CD4-positive, CD25-positive, alpha-beta regulatory T cell (primary cell): ENCODE results near the gene USP16. TPM values are rescaled to one million over a fixed set of nuclear protein-coding genes. Genes with fewer than 3 reads are reported as not detected.

Source experiments
- ATAC-seq, 2 donors: fragments of 150-1000 bp; cut with Tn5 transposase; one replicate each; pipeline ENCODE4 v1.10.0; 2021; ENCODE audit warnings: low read depth in 2 of 2, moderate number of reproducible peaks in 2 of 2, moderate library complexity in 1 of 2
- DNase-seq, 3 donors: peaks; one replicate each; pipeline versions ENCODE4 v3.0.0 to v3.0.0-alpha.2; 2012 to 2022; ENCODE audit warnings: mixed read lengths in 1 of 3
- H3K27ac ChIP-seq: one replicate; pipeline ENCODE4 v1.7.0; 2013; ENCODE audit warnings: mild to moderate bottlenecking, low read length; ENCODE audit not compliant: insufficient read depth, poor library complexity, severe bottlenecking
- H3K27me3 ChIP-seq: one replicate; pipeline ENCODE4 v1.7.0; 2013; ENCODE audit warnings: low read length; ENCODE audit not compliant: control insufficient read depth, insufficient read depth
- H3K36me3 ChIP-seq: one replicate; pipeline ENCODE4 v1.7.0; 2013; ENCODE audit warnings: mild to moderate bottlenecking, low read length, moderate library complexity; ENCODE audit not compliant: control insufficient read depth, insufficient read depth
- H3K4me1 ChIP-seq: 2 replicates; pipeline ENCODE4 v1.7.0; 2013; ENCODE audit warnings: mild to moderate bottlenecking, low read length; ENCODE audit not compliant: insufficient read depth, control insufficient read depth, poor library complexity, severe bottlenecking
- H3K4me3 ChIP-seq: one replicate; pipeline ENCODE4 v1.7.0; 2013; ENCODE audit warnings: low read depth, mild to moderate bottlenecking, low read length, moderate library complexity
- H3K9me3 ChIP-seq, 2 experiments: 1 replicate in 1 of 2; 2 replicates in 1 of 2; pipeline ENCODE4 v1.7.0; 2013; ENCODE audit warnings: low read length in 2 of 2, mild to moderate bottlenecking in 1 of 2, moderate library complexity in 1 of 2; ENCODE audit not compliant: control insufficient read depth in 2 of 2
- H3K27ac Mint-ChIP-seq, 3 donors: one replicate each; pipeline ENCODE4 v1.8.0; 2020 to 2022; ENCODE audit warnings: mild to moderate bottlenecking in 3 of 3, mixed read lengths in 3 of 3, moderate library complexity in 2 of 3
- H3K27me3 Mint-ChIP-seq: one replicate; pipeline ENCODE4 v1.8.0; 2022; ENCODE audit warnings: mild to moderate bottlenecking, mixed read lengths
- H3K36me3 Mint-ChIP-seq: one replicate; pipeline ENCODE4 v1.8.0; 2020; ENCODE audit warnings: mixed read lengths
- H3K4me1 Mint-ChIP-seq, 4 donors: one replicate each; pipeline ENCODE4 v1.8.0; 2020 to 2022; ENCODE audit warnings: mixed read lengths in 4 of 4, mild to moderate bottlenecking in 1 of 4
- H3K4me3 Mint-ChIP-seq, 4 donors: one replicate each; pipeline ENCODE4 v1.8.0; 2020 to 2022; ENCODE audit warnings: mild to moderate bottlenecking in 4 of 4, mixed read lengths in 4 of 4, moderate library complexity in 3 of 4
- H3K9me3 Mint-ChIP-seq, 7 donors: one replicate each; pipeline ENCODE4 v1.8.0; 2020 to 2022; ENCODE audit warnings: mixed read lengths in 7 of 7, mild to moderate bottlenecking in 3 of 7, moderate library complexity in 2 of 7
- polyA plus RNA-seq, 4 donors: library from polyadenylated mRNA; unstranded; fragments of 300-500 nt; fragmentation: Illumina TruSeq; gene quantifications; one replicate each; pipeline ENCODE4 v1.2.3, GENCODE V29; 2021
- total RNA-seq: library from RNA; stranded (reverse); gene quantifications from one replicate; pipeline ENCODE4 v1.2.3, GENCODE V29; 2022

USP16 gene
- total and polyA plus RNA-seq, 5 donors from 2014 or later: 22.6 to 72.8 (median 31.3) TPM

GRCh38 chr21:28992526-28993292 lies 31.8 kb upstream of the USP16 start, which contains the start of gene LTN1:
Gene LTN1, minus strand, starts transcription at chr21:28992877. Its CDS starts 72 bp downstream, at chr21:28992805.
- H3K9me3 ChIP-seq: no peaks in the 10 kb centered on the region
- peak within 1 kb of the TSS; percentile 94 to 99 (median 96) for H3K4me3 Mint-ChIP-seq
- H3K9me3 Mint-ChIP-seq: peaks cover 0 to 1% (median 0%) of the 10 kb centered on the region in 7 donors
- no peaks in the 10 kb centered on the region for H3K27me3 Mint-ChIP-seq
- peak within 1 kb of the TSS; percentile 98 to 100 (median 99) for H3K27ac Mint-ChIP-seq
- H3K27me3 ChIP-seq: no peaks in the 10 kb centered on the region
- H3K27ac ChIP-seq: peak within 1 kb of the TSS; percentile 91
- H3K4me1 ChIP-seq: peaks cover 22% of the 10 kb centered on the region
- H3K4me3 ChIP-seq: peak within 1 kb of the TSS; percentile 94
- H3K36me3 ChIP-seq: no peaks in the 10 kb centered on the region
- DNase-seq: peak; percentile 99 to 100 (median 99)
- H3K36me3 Mint-ChIP-seq: peaks cover 9% of the 10 kb centered on the region
- ATAC-seq: peak; percentile 98
- peaks cover 18 to 41% (median 26%) of the 10 kb centered on the region in 4 donors for H3K4me1 Mint-ChIP-seq

DNA sequence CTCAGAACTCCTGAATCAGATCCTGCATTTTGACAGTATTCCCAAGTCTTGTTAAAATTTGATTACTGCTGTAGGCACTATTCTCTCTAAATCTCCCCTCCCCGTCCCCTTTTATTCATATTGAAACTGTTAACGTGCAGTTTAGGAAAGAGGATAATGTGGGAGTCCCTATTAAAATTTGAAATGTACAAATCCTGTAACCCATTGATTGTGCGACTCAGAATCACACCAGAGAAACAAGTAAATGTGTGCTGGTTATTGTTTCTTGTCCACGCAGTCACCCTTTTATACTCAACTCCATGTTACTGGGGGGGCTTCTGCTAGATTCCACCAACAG lies 31.2 kb upstream of the USP16 start:
- H3K4me3 Mint-ChIP-seq: peak overlapping the region; percentile 94 to 99 (median 96)
- H3K27ac ChIP-seq: peak overlapping the region; percentile 91
- H3K27me3 ChIP-seq: no peaks in the 10 kb centered on the region
- peaks cover 22% of the 10 kb centered on the region for H3K4me1 ChIP-seq
- H3K36me3 ChIP-seq: no peaks in the 10 kb centered on the region
- no peaks in the 10 kb centered on the region for H3K27me3 Mint-ChIP-seq
- peaks cover 18 to 41% (median 26%) of the 10 kb centered on the region in 4 donors for H3K4me1 Mint-ChIP-seq
- peak overlapping the region; percentile 98 to 100 (median 99) for H3K27ac Mint-ChIP-seq
- H3K9me3 Mint-ChIP-seq: peaks cover 0 to 1% (median 0%) of the 10 kb centered on the region in 7 donors
- DNase-seq: no peak
- H3K9me3 ChIP-seq: no peaks in the 10 kb centered on the region
- no peak for ATAC-seq
- peak overlapping the region; percentile 94 for H3K4me3 ChIP-seq
- peaks cover 9% of the 10 kb centered on the region for H3K36me3 Mint-ChIP-seq

DNA sequence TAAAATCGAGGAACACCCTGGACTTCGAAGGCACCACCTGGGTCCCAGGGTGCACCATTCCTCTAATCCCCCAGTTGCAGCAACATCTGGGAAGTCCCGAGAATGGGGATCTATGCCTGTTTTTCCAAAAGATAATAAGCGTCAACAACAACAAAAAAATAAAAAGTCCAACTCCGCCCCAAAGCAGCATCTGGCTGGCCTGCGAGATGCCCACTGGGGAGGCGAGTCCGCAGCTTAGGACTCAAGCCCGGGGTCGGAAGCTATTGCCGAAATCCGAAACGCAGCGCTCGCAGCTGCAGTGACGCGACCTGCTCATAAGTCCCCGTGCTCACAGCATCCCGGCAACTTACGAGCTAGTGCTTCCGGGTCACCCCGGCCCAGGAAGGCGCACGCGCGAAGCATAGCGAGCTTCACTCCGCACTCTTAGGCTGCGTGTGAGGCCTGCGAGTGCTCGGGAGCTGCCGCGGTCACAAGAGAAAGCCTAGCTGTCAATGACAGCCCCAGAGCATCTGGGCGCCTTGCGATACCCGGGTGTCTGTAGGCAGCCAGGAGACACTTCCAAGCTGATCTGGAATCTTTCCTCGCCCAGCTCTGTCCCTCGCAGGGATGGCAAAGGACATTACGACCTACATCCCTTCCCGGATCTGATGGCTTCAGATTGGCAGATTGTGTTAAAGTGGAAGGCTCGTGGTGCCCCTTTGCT lies 21.9 kb upstream of the USP16 start:
- Histone ChIP-seq H3K4me1 (peaks cover 14% of the 10 kb centered on the region), H3K27me3 (no peaks in the 10 kb centered on the region), H3K27ac (peak overlapping the region; percentile 96), H3K36me3 (peaks cover 10% of the 10 kb centered on the region), H3K4me3 (peak overlapping the region; percentile 92), H3K9me3 (no peaks in the 10 kb centered on the region)
- DNase-seq (peak; percentile 92 to 98 (median 95)), ATAC-seq (peak; percentile 100)
- H3K27ac Mint-ChIP-seq: peak overlapping the region; percentile 97 to 99 (median 99)
- peaks cover 0 to 23% (median 10%) of the 10 kb centered on the region in 4 donors for H3K4me1 Mint-ChIP-seq
- H3K27me3 Mint-ChIP-seq: peaks cover 9% of the 10 kb centered on the region
- peaks cover 11% of the 10 kb centered on the region for H3K36me3 Mint-ChIP-seq
- H3K9me3 Mint-ChIP-seq: no peaks in the 10 kb centered on the region
- H3K4me3 Mint-ChIP-seq: peak overlapping the region; percentile 90 to 98 (median 92)

- peaks cover 0 to 16% (median 12%) of the 10 kb centered on the region in 4 donors for H3K4me1 Mint-ChIP-seq
- Histone ChIP-seq H3K9me3 (no peaks in the 10 kb centered on the region), H3K27ac (no peak overlapping the region), H3K36me3 (peaks cover 16% of the 10 kb centered on the region), H3K27me3 (no peaks in the 10 kb centered on the region), H3K4me1 (peaks cover 14% of the 10 kb centered on the region), H3K4me3 (no peak overlapping the region)
- no peak overlapping the region for H3K27ac Mint-ChIP-seq
- DNase-seq: no peak
- H3K36me3 Mint-ChIP-seq: peaks cover 10% of the 10 kb centered on the region
- H3K9me3 Mint-ChIP-seq: no peaks in the 10 kb centered on the region
- no peak for ATAC-seq
- peaks cover 5% of the 10 kb centered on the region for H3K27me3 Mint-ChIP-seq
- no peak overlapping the region for H3K4me3 Mint-ChIP-seq
These were observed 18.8 kb upstream of the USP16 start for GRCh38 chr21:29005696-29006095.

GRCh38 chr21:29007135-29007534 lies 17.3 kb upstream of the USP16 start:
- no peaks in the 10 kb centered on the region for H3K9me3 ChIP-seq
- H3K4me3 ChIP-seq: no peak overlapping the region
- ATAC-seq: no peak
- peaks cover 16% of the 10 kb centered on the region for H3K36me3 ChIP-seq
- Mint-ChIP-seq H3K36me3 (peaks cover 10% of the 10 kb centered on the region), H3K4me1 (peaks cover 0 to 16% (median 10%) of the 10 kb centered on the region in 4 donors), H3K27ac (peak overlapping the region in 1 of 3 donors; percentile 20), H3K9me3 (no peaks in the 10 kb centered on the region), H3K27me3 (peaks cover 5% of the 10 kb centered on the region), H3K4me3 (no peak overlapping the region)
- peaks cover 14% of the 10 kb centered on the region for H3K4me1 ChIP-seq
- DNase-seq: no peak
- no peaks in the 10 kb centered on the region for H3K27me3 ChIP-seq
- H3K27ac ChIP-seq: no peak overlapping the region

DNA sequence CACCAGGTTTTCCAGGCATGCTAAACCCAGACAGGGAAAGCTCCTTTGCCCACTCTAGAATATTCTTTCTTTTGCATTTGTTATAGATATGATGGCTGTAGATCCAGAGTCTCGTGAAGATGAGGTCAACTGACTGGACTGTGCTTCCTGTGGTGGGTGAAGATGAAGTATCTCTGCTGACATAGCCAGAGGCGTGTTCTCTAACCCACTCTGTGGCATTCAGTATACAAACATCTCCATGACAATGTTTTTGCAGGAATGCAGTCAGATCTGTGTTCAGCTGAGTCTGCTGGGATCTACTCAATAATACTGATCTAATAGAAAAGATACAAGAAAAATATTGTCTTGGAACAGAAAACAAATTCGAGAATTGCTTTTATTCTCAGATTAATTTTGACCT lies 16.7 kb upstream of the USP16 start:
- DNase-seq: no peak
- no peak for ATAC-seq
- no peak overlapping the region for H3K27ac Mint-ChIP-seq
- H3K27ac ChIP-seq: no peak overlapping the region
- H3K4me3 Mint-ChIP-seq: peak overlapping the region in 1 of 4 donors; percentile 28
- H3K4me1 Mint-ChIP-seq: peaks cover 0 to 10% (median 5%) of the 10 kb centered on the region in 4 donors
- H3K9me3 Mint-ChIP-seq: no peaks in the 10 kb centered on the region
- H3K27me3 ChIP-seq: no peaks in the 10 kb centered on the region
- H3K9me3 ChIP-seq: no peaks in the 10 kb centered on the region
- H3K27me3 Mint-ChIP-seq: no peaks in the 10 kb centered on the region
- no peak overlapping the region for H3K4me3 ChIP-seq
- peaks cover 16% of the 10 kb centered on the region for H3K36me3 ChIP-seq
- peaks cover 10% of the 10 kb centered on the region for H3K36me3 Mint-ChIP-seq
- peaks cover 9% of the 10 kb centered on the region for H3K4me1 ChIP-seq

GRCh38 chr21:29008367-29008766 lies 16.1 kb upstream of the USP16 start:
- H3K27me3 ChIP-seq: no peaks in the 10 kb centered on the region
- H3K9me3 ChIP-seq: no peaks in the 10 kb centered on the region
- Mint-ChIP-seq H3K36me3 (peaks cover 10% of the 10 kb centered on the region), H3K27me3 (no peaks in the 10 kb centered on the region), H3K4me3 (peak overlapping the region in 1 of 4 donors; percentile 36), H3K9me3 (no peaks in the 10 kb centered on the region), H3K27ac (no peak overlapping the region), H3K4me1 (peaks cover 0 to 8% (median 4%) of the 10 kb centered on the region in 4 donors)
- DNase-seq (no peak), ATAC-seq (no peak)
- no peak overlapping the region for H3K27ac ChIP-seq
- peaks cover 16% of the 10 kb centered on the region for H3K36me3 ChIP-seq
- H3K4me3 ChIP-seq: no peak overlapping the region
- H3K4me1 ChIP-seq: peaks cover 4% of the 10 kb centered on the region
